Hematopoietic multipotent progenitor cell (in vitro differentiated cells): ENCODE measurements around the gene OR56A4. TPM values are rescaled to one million over a fixed set of nuclear protein-coding genes. Genes with fewer than 3 reads are reported as not detected.
"Not testable (repeated sequence)": the region's sequence is repeated elsewhere in the genome, so short reads cannot be mapped to it uniquely, and the experiment has no call there.

Experiments
- DNase-seq, 3 donors: peaks; one replicate each; pipeline ENCODE4 v3.0.0-alpha.2; 2011 to 2015; ENCODE audit warnings: low read depth in 2 of 3, low spot score in 2 of 3
- small RNA-seq: library from RNA; depleted of rRNA; stranded (forward); fragments of <200 nt; gene quantifications from one replicate; pipeline ENCODE3, GENCODE V24; 2012
- total RNA-seq: library from RNA; depleted of rRNA; stranded (reverse); fragments of >200 nt; gene quantifications from one replicate; pipeline ENCODE4 v1.2.3, GENCODE V29; 2012

Gene OR56A4
- total RNA-seq, 1 donor = not detected

- DNase-seq = no peak
These were observed 39.8 kb downstream of the OR56A4 start for GRCh38 chr11:5966958-5967357.

GRCh38 chr11:5960704-5961320 is 45.9 kb downstream of the OR56A4 start:
- DNase-seq = not testable (repeated sequence)

- no peak for DNase-seq
These were observed 51.2 kb downstream of the OR56A4 start for GRCh38 chr11:5955586-5955985.

Small RNA genes lying within 50 kb of the gene (small RNA-seq; reads per million reads assigned to genes)
- not detected for gene RNA5SP329

Other genes starting within 250 kb of the OR56A4 start
- 0.81 TPM for gene OR52N5, start 223.6 kb downstream of the OR56A4 start, total RNA-seq
- 0.54 TPM for gene OR52N1, start 215.7 kb downstream of the OR56A4 start, total RNA-seq
- gene OR52N2, start 198.0 kb downstream of the OR56A4 start, total RNA-seq = 1.1 TPM
- not detected for gene OR52E6, start 165.0 kb downstream of the OR56A4 start, total RNA-seq
- gene OR52E8, start 149.3 kb downstream of the OR56A4 start, total RNA-seq = not detected
- not detected for gene OR52E4, start 126.3 kb downstream of the OR56A4 start, total RNA-seq
- not detected for gene OR52E5, start 113.7 kb downstream of the OR56A4 start, total RNA-seq
- gene OR56A3, start 64.7 kb downstream of the OR56A4 start, total RNA-seq = not detected
- not detected for gene OR56A5, start 38.5 kb downstream of the OR56A4 start, total RNA-seq
- not detected for gene OR52L1, start 20.0 kb downstream of the OR56A4 start, total RNA-seq
- not detected for gene OR56A1, start 23.8 kb upstream of the OR56A4 start, total RNA-seq
- gene OR56B4, start 100.7 kb upstream of the OR56A4 start, total RNA-seq = under 0.01 TPM
- gene OR52B2, start 163.4 kb upstream of the OR56A4 start, total RNA-seq = 0.27 TPM
- not detected for gene OR52W1, start 192.3 kb upstream of the OR56A4 start, total RNA-seq
- gene C11orf42, start 198.6 kb upstream of the OR56A4 start, total RNA-seq = not detected
- 46.0 TPM for gene FHIP1B, start 227.7 kb upstream of the OR56A4 start, total RNA-seq
- gene CNGA4, start 232.1 kb upstream of the OR56A4 start, total RNA-seq = 0.27 TPM